Activated naive CD4-positive, alpha-beta T cell treated with anti-CD3 and anti-CD28 coated beads, Interleukin-2, amount 50 U/mL, for 24 hours (primary cell): ENCODE results near the gene PGLYRP2.

ENCODE experiments used
- H3K27ac Mint-ChIP-seq: one replicate; pipeline ENCODE4 v1.8.0; 2021; ENCODE audit warnings: mild to moderate bottlenecking, mixed read lengths
- H3K27me3 Mint-ChIP-seq: one replicate; pipeline ENCODE4 v1.8.0; 2021; ENCODE audit warnings: mixed read lengths
- H3K36me3 Mint-ChIP-seq: one replicate; pipeline ENCODE4 v1.8.0; 2021; ENCODE audit warnings: mixed read lengths
- H3K4me1 Mint-ChIP-seq: one replicate; pipeline ENCODE4 v1.8.0; 2021; ENCODE audit warnings: mixed read lengths
- H3K4me3 Mint-ChIP-seq: one replicate; pipeline ENCODE4 v1.8.0; 2021; ENCODE audit warnings: mild to moderate bottlenecking, mixed read lengths
- H3K9me3 Mint-ChIP-seq: one replicate; pipeline ENCODE4 v1.8.0; 2021; ENCODE audit warnings: mixed read lengths

The PGLYRP2 gene

GRCh38 chr19:15428956-15429824 lies 50.1 kb downstream of the PGLYRP2 start:
- no peaks in the 10 kb centered on the region for H3K27me3 Mint-ChIP-seq
- H3K4me1 Mint-ChIP-seq, result peaks cover 44% of the 10 kb centered on the region
- H3K4me3 Mint-ChIP-seq, result no peak overlapping the region
- H3K27ac Mint-ChIP-seq, result no peak overlapping the region
- no peaks in the 10 kb centered on the region for H3K9me3 Mint-ChIP-seq
- peaks cover 7% of the 10 kb centered on the region for H3K36me3 Mint-ChIP-seq

- Mint-ChIP-seq H3K27ac (no peak overlapping the region), H3K9me3 (no peaks in the 10 kb centered on the region), H3K36me3 (peaks cover 13% of the 10 kb centered on the region), H3K27me3 (no peaks in the 10 kb centered on the region), H3K4me1 (peaks cover 37% of the 10 kb centered on the region), H3K4me3 (peak overlapping the region; percentile 33)
Observed at GRCh38 chr19:15427991-15428471, 51.3 kb downstream of the PGLYRP2 start.

- H3K4me1 Mint-ChIP-seq, result peaks cover 36% of the 10 kb centered on the region
- no peaks in the 10 kb centered on the region for H3K9me3 Mint-ChIP-seq
- peaks cover 16% of the 10 kb centered on the region for H3K36me3 Mint-ChIP-seq
- H3K27me3 Mint-ChIP-seq, result no peaks in the 10 kb centered on the region
- H3K4me3 Mint-ChIP-seq, result no peak overlapping the region
- peak overlapping the region; percentile 51 for H3K27ac Mint-ChIP-seq
Observed at GRCh38 chr19:15427350-15427700, 52.0 kb downstream of the PGLYRP2 start.

GRCh38 chr19:15426485-15427349 lies 52.6 kb downstream of the PGLYRP2 start:
- no peaks in the 10 kb centered on the region for H3K9me3 Mint-ChIP-seq
- peaks cover 17% of the 10 kb centered on the region for H3K36me3 Mint-ChIP-seq
- peaks cover 35% of the 10 kb centered on the region for H3K4me1 Mint-ChIP-seq
- no peak overlapping the region for H3K4me3 Mint-ChIP-seq
- no peaks in the 10 kb centered on the region for H3K27me3 Mint-ChIP-seq
- H3K27ac Mint-ChIP-seq, result no peak overlapping the region

- peaks cover 22% of the 10 kb centered on the region for H3K4me1 Mint-ChIP-seq
- peaks cover 17% of the 10 kb centered on the region for H3K36me3 Mint-ChIP-seq
Observed at GRCh38 chr19:15425321-15425950, 53.9 kb downstream of the PGLYRP2 start.

DNA sequence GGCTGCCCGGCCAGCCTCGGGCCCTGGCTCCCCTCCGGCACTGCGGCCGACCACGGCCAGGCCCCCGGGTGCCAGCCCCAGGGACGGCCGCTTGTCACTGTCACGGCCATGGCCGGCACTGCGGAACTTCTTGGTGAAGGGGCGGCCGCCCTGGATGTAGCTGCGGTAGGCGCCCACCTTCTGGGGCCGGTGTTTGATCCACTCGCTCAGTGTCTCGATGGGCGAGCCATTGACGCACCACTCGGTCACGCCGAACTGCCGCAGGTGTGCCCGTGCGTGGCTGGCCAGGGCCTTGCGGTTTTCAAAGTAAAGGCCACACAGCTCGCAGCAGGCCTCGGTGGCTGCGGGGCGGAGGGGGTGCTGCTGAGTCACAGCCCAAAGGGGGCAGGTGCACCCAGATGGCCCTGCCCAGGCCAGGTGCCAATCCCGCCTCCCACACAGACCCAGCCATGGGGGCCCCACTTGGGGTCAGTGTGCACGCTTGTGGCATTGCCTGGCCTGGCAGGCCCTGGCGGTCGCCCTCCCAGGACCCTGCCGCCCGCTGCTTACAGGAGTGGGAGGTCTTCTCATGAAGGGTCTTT lies 54.5 kb downstream of the PGLYRP2 start:
- H3K9me3 Mint-ChIP-seq, result no peaks in the 10 kb centered on the region
- H3K4me1 Mint-ChIP-seq, result peaks cover 22% of the 10 kb centered on the region
- H3K36me3 Mint-ChIP-seq, result peaks cover 19% of the 10 kb centered on the region
- no peak overlapping the region for H3K4me3 Mint-ChIP-seq
- H3K27ac Mint-ChIP-seq, result no peak overlapping the region
- H3K27me3 Mint-ChIP-seq, result no peaks in the 10 kb centered on the region

More at GRCh38 chr19:15425321-15425950, 53.9 kb downstream of the PGLYRP2 start:
- Mint-ChIP-seq H3K4me3 (no peak overlapping the region), H3K27ac (no peak overlapping the region), H3K27me3 (no peaks in the 10 kb centered on the region), H3K9me3 (no peaks in the 10 kb centered on the region)

DNA sequence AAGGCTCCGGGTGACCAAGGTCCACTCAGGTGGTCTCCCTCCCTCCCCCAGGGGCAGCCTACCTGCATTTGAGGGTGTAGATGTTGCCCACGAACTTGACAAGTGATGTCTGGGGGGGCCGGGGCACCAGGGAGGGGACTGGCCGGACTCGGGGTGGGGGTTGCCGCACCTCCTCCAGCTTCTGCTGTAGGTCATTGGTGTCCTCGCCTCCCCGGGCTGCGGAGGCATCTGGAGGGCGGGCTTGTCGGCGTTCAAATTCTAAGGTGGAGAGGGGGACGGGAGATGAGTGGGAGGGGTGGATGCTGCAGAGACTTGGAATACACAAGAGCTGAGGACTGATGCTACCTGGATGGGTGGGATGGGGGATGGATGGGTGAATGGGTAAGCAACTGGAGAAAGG lies 55.2 kb downstream of the PGLYRP2 start:
- no peaks in the 10 kb centered on the region for H3K27me3 Mint-ChIP-seq
- H3K9me3 Mint-ChIP-seq, result no peaks in the 10 kb centered on the region
- no peak overlapping the region for H3K27ac Mint-ChIP-seq
- H3K4me1 Mint-ChIP-seq, result peaks cover 28% of the 10 kb centered on the region
- no peak overlapping the region for H3K4me3 Mint-ChIP-seq
- peaks cover 20% of the 10 kb centered on the region for H3K36me3 Mint-ChIP-seq

GRCh38 chr19:15423130-15423529 lies 56.2 kb downstream of the PGLYRP2 start:
- no peak overlapping the region for H3K27ac Mint-ChIP-seq
- no peaks in the 10 kb centered on the region for H3K27me3 Mint-ChIP-seq
- H3K4me1 Mint-ChIP-seq, result peaks cover 25% of the 10 kb centered on the region
- no peak overlapping the region for H3K4me3 Mint-ChIP-seq
- peaks cover 20% of the 10 kb centered on the region for H3K36me3 Mint-ChIP-seq
- no peaks in the 10 kb centered on the region for H3K9me3 Mint-ChIP-seq

DNA sequence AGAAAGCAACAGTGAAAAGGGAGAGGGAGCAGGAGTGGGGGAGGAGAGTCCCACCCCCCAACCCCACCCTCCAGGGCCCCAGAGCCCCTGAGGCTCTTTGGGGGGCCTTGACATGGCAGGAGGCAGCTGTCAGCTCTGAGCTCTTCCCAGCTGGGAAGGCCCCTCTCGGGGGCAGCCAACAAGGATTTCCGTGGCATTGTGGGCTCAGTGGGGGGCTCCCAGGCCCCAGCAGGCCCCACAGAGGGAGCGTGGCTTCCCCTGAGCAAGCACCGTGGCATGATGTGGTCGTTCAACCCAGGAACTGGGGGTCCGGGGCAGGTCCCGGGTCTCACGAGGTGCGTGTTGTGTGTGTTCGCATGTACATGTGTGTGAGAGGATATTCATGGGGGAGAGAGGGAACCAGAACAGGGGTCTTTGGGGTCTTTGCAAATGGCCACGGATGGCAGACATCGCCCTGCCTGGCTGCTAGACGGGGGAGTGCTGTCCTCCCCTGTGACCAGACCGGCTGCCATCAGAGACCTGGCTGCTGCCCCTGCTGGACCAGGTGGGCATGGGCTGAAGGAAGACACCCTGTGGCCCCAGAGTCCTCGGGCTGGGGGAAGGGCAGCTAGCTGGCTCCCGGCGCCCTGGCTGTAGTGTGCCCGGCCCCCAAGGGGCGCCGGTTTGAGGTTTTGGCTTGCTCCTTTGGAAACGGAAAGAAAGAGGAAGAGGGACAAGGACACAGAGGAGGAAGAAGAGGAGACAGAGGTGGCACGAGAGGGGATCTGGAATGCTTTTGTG lies 56.8 kb downstream of the PGLYRP2 start:
- Mint-ChIP-seq H3K4me1 (peaks cover 29% of the 10 kb centered on the region), H3K27ac (no peak overlapping the region), H3K9me3 (no peaks in the 10 kb centered on the region), H3K36me3 (peaks cover 20% of the 10 kb centered on the region), H3K4me3 (no peak overlapping the region), H3K27me3 (no peaks in the 10 kb centered on the region)

DNA sequence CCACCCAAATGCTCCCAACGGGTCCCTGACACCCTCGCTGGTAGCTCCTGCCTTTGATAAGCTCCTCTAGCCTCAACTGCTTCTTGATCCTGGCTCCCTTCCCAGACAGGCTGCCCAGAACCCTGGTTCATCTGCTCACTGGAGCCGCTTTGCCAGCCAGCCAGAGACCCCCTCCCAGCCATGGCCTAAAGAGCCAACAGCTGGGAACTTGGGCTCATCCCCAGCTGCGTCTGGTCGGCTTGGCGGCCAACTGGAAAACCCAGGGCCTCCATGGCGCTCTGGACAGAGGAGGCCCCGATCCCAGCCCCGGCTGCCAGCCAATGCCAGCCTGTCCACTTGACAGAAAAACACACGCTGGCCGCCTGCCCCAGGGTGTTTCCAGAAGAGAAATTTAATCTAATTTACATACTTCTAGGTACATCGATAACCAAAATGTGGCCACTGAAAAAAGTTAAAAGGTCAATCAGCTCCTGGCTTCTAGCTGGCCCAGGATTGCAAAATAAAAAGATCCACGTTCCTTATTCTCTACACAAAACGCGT lies 57.5 kb downstream of the PGLYRP2 start:
- peaks cover 20% of the 10 kb centered on the region for H3K36me3 Mint-ChIP-seq
- no peak overlapping the region for H3K4me3 Mint-ChIP-seq
- peaks cover 32% of the 10 kb centered on the region for H3K4me1 Mint-ChIP-seq

GRCh38 chr19:15421136-15421695 lies 58.1 kb downstream of the PGLYRP2 start:
- Mint-ChIP-seq H3K9me3 (no peaks in the 10 kb centered on the region), H3K27ac (no peak overlapping the region), H3K4me3 (no peak overlapping the region), H3K36me3 (peaks cover 19% of the 10 kb centered on the region), H3K4me1 (peaks cover 35% of the 10 kb centered on the region), H3K27me3 (no peaks in the 10 kb centered on the region)

More for the DNA sequence above, 57.5 kb downstream of the PGLYRP2 start:
- Mint-ChIP-seq H3K9me3 (no peaks in the 10 kb centered on the region), H3K27ac (no peak overlapping the region), H3K27me3 (no peaks in the 10 kb centered on the region)

DNA sequence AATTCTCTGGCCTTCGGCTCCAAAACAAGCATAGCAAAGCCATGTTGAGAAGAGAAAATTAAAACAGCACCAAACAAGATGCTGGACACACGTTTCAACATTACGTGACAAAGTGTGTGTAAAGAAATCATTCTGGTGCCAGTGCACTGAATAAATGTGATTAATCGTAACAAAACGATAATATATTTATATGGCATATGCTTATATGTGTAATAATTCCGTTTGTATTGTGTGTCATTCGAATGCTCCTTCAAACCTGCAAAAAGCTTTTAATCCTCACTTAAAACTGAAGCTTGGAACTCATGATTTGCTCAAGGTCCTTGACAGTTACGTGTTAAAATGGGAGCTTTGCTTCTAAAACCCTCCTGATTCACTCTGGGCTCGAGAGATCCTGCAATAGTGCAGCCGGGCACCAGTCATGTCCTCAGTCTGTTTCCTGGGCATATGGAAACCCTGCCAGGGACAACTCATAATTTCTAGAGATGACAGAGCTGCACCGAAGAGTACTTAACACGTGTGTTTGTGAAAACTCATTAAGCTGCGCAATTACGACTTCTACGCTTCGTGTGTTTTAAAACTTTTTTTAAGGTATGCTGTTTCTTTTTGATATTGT lies 59.8 kb downstream of the PGLYRP2 start:
- no peaks in the 10 kb centered on the region for H3K9me3 Mint-ChIP-seq
- peak overlapping the region; percentile 80 for H3K27ac Mint-ChIP-seq
- H3K4me3 Mint-ChIP-seq, result peak overlapping the region; percentile 96
- H3K27me3 Mint-ChIP-seq, result no peaks in the 10 kb centered on the region
- peaks cover 40% of the 10 kb centered on the region for H3K4me1 Mint-ChIP-seq
- peaks cover 18% of the 10 kb centered on the region for H3K36me3 Mint-ChIP-seq
